Measurements from ENCODE around the gene NUPR2. TPM values are rescaled to one million over a fixed set of nuclear protein-coding genes. Genes with fewer than 3 reads are reported as not detected.

The NUPR2 gene
- total RNA-seq, 1 experiment from 2014 or later = not detected

GRCh38 chr7:56087445-56087844, 28.8 kb downstream of the NUPR2 start:
- TF ChIP-seq CTCF (IDR thresholded peaks at IDR 0.05; ENCODE audit: insufficient read depth in 1 of 2, low read depth in 1 of 2, low read length in 1 of 2, severe bottlenecking in 1 of 2, unreplicated experiment in 1 of 2) = no peak
- H3K9me3 Mint-ChIP-seq (ENCODE audit: unreplicated experiment) = no peaks in the 10 kb centered on the region
- POLR2A ChIA-PET = no interaction called here
- H3K4me1 Mint-ChIP-seq (ENCODE audit: low read depth, unreplicated experiment) = no peaks in the 10 kb centered on the region
- intact Hi-C loops (cut with micrococcal nuclease; ENCODE audit: unreplicated experiment) = no loop called here
- CTCF ChIA-PET = no interaction called here
- no peak overlapping the region for H3K4me3 Mint-ChIP-seq (ENCODE audit: unreplicated experiment)
- Histone ChIP-seq H3K4me1 (no peaks in the 10 kb centered on the region), H3K4me3 (ENCODE audit: low read depth, low read length) (no peak overlapping the region), H3K36me3 (ENCODE audit: control insufficient read depth, insufficient read depth, low read length) (no peaks in the 10 kb centered on the region; the same call in 1 of the 2 replicates), H3K27me3 (replicated peaks; ENCODE audit: control insufficient read depth, insufficient read depth, low read length) (no peaks in the 10 kb centered on the region), H3K9me3 (no peaks in the 10 kb centered on the region)
- H3K27ac Mint-ChIP-seq (ENCODE audit: unreplicated experiment) = no peak overlapping the region
- peaks cover 12% of the 10 kb centered on the region for H3K36me3 Mint-ChIP-seq (ENCODE audit: insufficient read depth, unreplicated experiment)
- no peaks in the 10 kb centered on the region for H3K27me3 Mint-ChIP-seq (ENCODE audit: insufficient read depth, unreplicated experiment)
- BruUV-seq (replicated peaks) = no TSS peak
- no peak for DNase-seq

GRCh38 chr7:56086761-56087160, 29.5 kb downstream of the NUPR2 start:
- H3K4me1 Mint-ChIP-seq (ENCODE audit: low read depth, unreplicated experiment) = no peaks in the 10 kb centered on the region
- CTCF ChIA-PET = no interaction called here
- no peaks in the 10 kb centered on the region for H3K27me3 Mint-ChIP-seq (ENCODE audit: insufficient read depth, unreplicated experiment)
- Histone ChIP-seq H3K36me3 (ENCODE audit: control insufficient read depth, insufficient read depth, low read length) (no peaks in the 10 kb centered on the region; the same call in 1 of the 2 replicates), H3K27me3 (replicated peaks; ENCODE audit: control insufficient read depth, insufficient read depth, low read length) (no peaks in the 10 kb centered on the region), H3K4me3 (ENCODE audit: low read depth, low read length) (no peak overlapping the region), H3K4me1 (no peaks in the 10 kb centered on the region), H3K9me3 (no peaks in the 10 kb centered on the region)
- no TSS peak for BruUV-seq (replicated peaks)
- intact Hi-C loops (cut with micrococcal nuclease; ENCODE audit: unreplicated experiment) = no loop called here
- H3K4me3 Mint-ChIP-seq (ENCODE audit: unreplicated experiment) = no peak overlapping the region
- no peak overlapping the region for H3K27ac Mint-ChIP-seq (ENCODE audit: unreplicated experiment)
- TF ChIP-seq CTCF (IDR thresholded peaks at IDR 0.05; ENCODE audit: insufficient read depth in 1 of 2, low read depth in 1 of 2, low read length in 1 of 2, severe bottlenecking in 1 of 2, unreplicated experiment in 1 of 2) = no peak
- peaks cover 12% of the 10 kb centered on the region for H3K36me3 Mint-ChIP-seq (ENCODE audit: insufficient read depth, unreplicated experiment)
- POLR2A ChIA-PET = no interaction called here
- no peak for DNase-seq
- no peaks in the 10 kb centered on the region for H3K9me3 Mint-ChIP-seq (ENCODE audit: unreplicated experiment)

- no TSS peak for BruUV-seq (replicated peaks)
- Histone ChIP-seq H3K4me3 (ENCODE audit: low read depth, low read length) (no peak overlapping the region), H3K9me3 (no peaks in the 10 kb centered on the region), H3K36me3 (ENCODE audit: control insufficient read depth, insufficient read depth, low read length) (peaks cover 1% of the 10 kb centered on the region; the same call in 1 of the 2 replicates), H3K4me1 (no peaks in the 10 kb centered on the region), H3K27me3 (replicated peaks; ENCODE audit: control insufficient read depth, insufficient read depth, low read length) (no peaks in the 10 kb centered on the region)
- Mint-ChIP-seq H3K9me3 (ENCODE audit: unreplicated experiment) (no peaks in the 10 kb centered on the region), H3K4me3 (ENCODE audit: unreplicated experiment) (no peak overlapping the region), H3K27ac (ENCODE audit: unreplicated experiment) (no peak overlapping the region), H3K36me3 (ENCODE audit: insufficient read depth, unreplicated experiment) (peaks cover 7% of the 10 kb centered on the region), H3K27me3 (ENCODE audit: insufficient read depth, unreplicated experiment) (no peaks in the 10 kb centered on the region), H3K4me1 (ENCODE audit: low read depth, unreplicated experiment) (no peaks in the 10 kb centered on the region)
- ChIA-PET CTCF (no interaction called here), POLR2A (no interaction called here)
- DNase-seq = no peak
- TF ChIP-seq CTCF (IDR thresholded peaks at IDR 0.05; ENCODE audit: insufficient read depth in 1 of 2, low read depth in 1 of 2, low read length in 1 of 2, severe bottlenecking in 1 of 2, unreplicated experiment in 1 of 2) = no peak
- intact Hi-C loops (cut with micrococcal nuclease; ENCODE audit: unreplicated experiment) = no loop called here
These were observed 32.9 kb downstream of the NUPR2 start for GRCh38 chr7:56083150-56083785.

Data from Caco-2 (cell line).